SK-N-SH treated with all-trans-retinoic acid at 6 μM for 48 hours (cell line): ENCODE data around the gene CNPY3.

Source experiments
- GLIS3 ChIP-seq: fragments of 250-450 bp; sonication (Bioruptor Pico); IDR thresholded peaks from 2 replicates; pipeline ENCODE4 v1.5.0; 2020; ENCODE audit warnings: mild to moderate bottlenecking, moderate library complexity
- TCF4 ChIP-seq: fragments of 250-450 bp; sonication (Bioruptor Pico); IDR thresholded peaks from 2 replicates; pipeline ENCODE4 v1.8.0; 2021; ENCODE audit warnings: mild to moderate bottlenecking, moderate library complexity, borderline replicate concordance
- ZC3H10 ChIP-seq: fragments of 250-450 bp; sonication (Bioruptor Pico); IDR thresholded peaks from 2 replicates; pipeline ENCODE4 v1.5.1; 2021; ENCODE audit warnings: mild to moderate bottlenecking, moderate library complexity
- ZFP30 ChIP-seq: fragments of 450-650 bp; formaldehyde crosslinking; IDR thresholded peaks from 2 replicates; pipeline ENCODE4 v1.5.0; 2022; ENCODE audit warnings: mild to moderate bottlenecking, moderate library complexity
- ZNF565 ChIP-seq: fragments of 450-650 bp; formaldehyde crosslinking; conservative IDR thresholded peaks from 2 replicates; pipeline ENCODE4 v1.5.0; 2020; ENCODE audit warnings: low read depth, mild to moderate bottlenecking, moderate library complexity

DNA sequence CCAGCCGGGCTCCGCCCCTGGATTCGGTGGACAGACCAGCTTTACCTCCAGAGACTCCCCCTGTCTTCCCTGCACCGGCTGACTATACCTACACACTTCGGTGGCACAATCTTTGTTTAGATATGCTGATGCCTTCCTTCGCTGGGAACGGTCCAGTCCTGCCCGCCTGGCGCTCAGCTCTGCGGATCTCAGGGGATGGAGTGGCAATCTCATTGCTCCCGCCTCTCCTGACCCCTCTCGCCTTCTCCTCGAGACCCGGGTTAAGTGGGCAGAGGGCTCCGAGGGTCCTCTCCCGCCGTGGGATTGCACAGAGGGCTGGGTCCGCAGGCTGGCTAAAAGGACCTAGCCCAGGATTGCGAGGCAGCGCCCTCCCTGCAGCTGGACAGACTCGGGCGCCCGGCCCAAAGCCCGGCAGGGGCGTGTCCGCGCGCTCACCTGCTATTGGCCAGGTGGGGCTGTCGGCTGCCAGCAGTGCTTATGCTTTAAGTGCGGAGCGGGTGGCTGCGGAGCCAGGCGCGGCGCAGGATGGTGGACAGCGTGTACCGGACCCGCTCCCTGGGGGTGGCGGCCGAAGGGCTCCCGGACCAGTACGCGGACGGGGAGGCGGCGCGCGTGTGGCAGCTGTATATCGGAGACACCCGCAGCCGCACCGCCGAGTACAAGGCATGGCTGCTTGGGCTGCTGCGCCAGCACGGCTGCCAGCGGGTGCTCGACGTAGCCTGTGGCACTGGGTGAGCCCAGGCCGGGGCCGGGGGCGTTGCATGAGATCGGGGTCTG is 31.2 kb downstream of the CNPY3 start, which contains the start of gene GNMT:
- TF ChIP-seq ZNF565 (CRISPR knock-in tag), result no peak
- no peak for TF ChIP-seq ZC3H10 (CRISPR knock-in tag)
- TF ChIP-seq TCF4 (CRISPR knock-in tag), result no peak
- no peak for TF ChIP-seq GLIS3 (CRISPR knock-in tag)
- TF ChIP-seq ZFP30 (CRISPR knock-in tag), result no peak
